ENCODE measurements around the gene STAM. TPM values are rescaled to one million over a fixed set of nuclear protein-coding genes. Genes with fewer than 3 reads are reported as not detected.

The STAM gene
- total RNA-seq, 2 donors from 2014 or later, result 7.3 to 15.5 TPM

DNA sequence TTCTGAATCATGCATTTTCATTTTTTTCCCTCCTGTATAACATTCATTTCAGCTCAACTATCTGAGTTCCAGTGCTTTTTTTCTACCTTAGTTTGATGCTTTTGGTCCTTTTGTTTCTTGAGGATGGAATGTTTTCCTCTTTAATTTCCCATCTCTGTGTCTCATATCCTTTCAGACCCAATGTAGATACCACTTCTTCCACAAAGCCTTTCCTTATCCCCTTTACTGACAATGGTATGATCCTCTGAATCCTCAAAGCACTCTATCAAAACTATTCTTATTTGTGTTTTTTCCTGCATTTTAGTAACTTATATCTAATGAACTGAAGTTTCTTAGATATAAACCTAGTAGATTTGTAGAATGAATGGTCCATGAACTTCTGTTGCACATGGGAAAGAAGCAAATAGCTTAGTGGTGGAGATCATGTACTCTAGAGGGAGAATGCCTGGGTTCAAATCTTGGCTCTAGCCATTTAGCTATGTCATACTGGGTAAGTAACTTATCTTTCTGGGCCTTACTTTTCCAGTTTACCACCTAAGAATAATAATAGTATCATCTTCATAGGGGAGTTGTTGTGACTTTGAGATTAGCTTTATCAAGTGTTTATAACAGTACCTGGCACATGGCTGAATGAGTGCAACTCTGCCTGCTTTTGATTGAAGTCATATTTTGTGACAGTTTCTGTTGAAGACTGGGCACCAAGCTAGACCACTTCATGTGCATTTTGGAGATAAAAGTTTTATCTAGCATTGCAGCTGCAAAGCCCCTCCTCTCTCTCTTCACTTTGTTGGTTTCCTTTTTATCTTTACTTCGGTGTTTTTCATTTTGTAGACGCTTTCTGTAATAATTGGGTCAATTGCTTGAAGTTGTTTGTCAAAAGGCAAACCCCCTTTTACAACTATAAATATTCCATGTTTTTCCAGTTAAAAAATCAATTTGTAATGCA lies 18.5 kb downstream of the STAM start:
- WGBS, 2 donors, result 67 to 72% methylated on average over 2 of the region's 2 CpGs
- Histone ChIP-seq H3K27ac (no peak overlapping the region), H3K9me3 (no peaks in the 10 kb centered on the region), H3K27me3 (no peaks in the 10 kb centered on the region), H3K4me1 (peaks cover 6% of the 10 kb centered on the region), H3K36me3 (replicated peaks in 1 of 2; ENCODE audit: insufficient read depth in 1 of 2, low read depth in 2 of 2) (no peaks in the 10 kb centered on the region), H3K4me3 (no peak overlapping the region)
- DNase-seq, result no peak
- ATAC-seq, result no peak
- TF ChIP-seq POLR2A (IDR thresholded peaks at IDR 0.05), result no peak
- TF ChIP-seq, protein P1, sequence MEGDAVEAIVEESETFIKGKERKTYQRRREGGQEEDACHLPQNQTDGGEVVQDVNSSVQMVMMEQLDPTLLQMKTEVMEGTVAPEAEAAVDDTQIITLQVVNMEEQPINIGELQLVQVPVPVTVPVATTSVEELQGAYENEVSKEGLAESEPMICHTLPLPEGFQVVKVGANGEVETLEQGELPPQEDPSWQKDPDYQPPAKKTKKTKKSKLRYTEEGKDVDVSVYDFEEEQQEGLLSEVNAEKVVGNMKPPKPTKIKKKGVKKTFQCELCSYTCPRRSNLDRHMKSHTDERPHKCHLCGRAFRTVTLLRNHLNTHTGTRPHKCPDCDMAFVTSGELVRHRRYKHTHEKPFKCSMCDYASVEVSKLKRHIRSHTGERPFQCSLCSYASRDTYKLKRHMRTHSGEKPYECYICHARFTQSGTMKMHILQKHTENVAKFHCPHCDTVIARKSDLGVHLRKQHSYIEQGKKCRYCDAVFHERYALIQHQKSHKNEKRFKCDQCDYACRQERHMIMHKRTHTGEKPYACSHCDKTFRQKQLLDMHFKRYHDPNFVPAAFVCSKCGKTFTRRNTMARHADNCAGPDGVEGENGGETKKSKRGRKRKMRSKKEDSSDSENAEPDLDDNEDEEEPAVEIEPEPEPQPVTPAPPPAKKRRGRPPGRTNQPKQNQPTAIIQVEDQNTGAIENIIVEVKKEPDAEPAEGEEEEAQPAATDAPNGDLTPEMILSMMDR (IDR thresholded peaks at IDR 0.05), result no peak
- intact Hi-C loops (cut with DNase I), result no loop called here

DNA sequence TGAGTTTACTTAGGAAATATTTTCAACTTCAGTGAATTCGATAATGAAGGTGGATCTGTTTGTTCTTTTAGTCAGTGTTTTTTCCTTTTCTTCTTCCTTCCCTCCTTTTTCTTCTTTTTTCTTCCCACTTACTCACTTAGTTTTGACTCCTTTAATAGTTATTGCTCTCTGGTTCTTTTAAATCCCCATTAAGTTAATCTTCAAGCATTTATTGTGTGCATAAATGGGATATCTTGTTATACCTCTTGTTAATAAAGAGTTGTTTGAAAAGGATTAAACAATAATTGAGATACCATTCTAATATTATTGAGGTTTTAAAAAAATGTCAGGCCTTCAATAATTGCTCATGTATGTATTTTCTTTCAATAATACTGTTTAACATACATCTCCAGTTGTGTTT lies 19.5 kb downstream of the STAM start:
- H3K27ac ChIP-seq, result no peak overlapping the region
- ATAC-seq, result no peak
- no peak for DNase-seq
- no peaks in the 10 kb centered on the region for H3K27me3 ChIP-seq
- H3K9me3 ChIP-seq, result no peaks in the 10 kb centered on the region
- H3K4me3 ChIP-seq, result no peak overlapping the region
- 81 to 83% methylated on average over 1 of the region's 1 CpG for WGBS, 2 donors
- H3K36me3 ChIP-seq (replicated peaks in 1 of 2; ENCODE audit: insufficient read depth in 1 of 2, low read depth in 2 of 2), result no peaks in the 10 kb centered on the region
- peaks cover 7% of the 10 kb centered on the region for H3K4me1 ChIP-seq
- TF ChIP-seq POLR2A (IDR thresholded peaks at IDR 0.05), result no peak
- TF ChIP-seq, protein P1 (IDR thresholded peaks at IDR 0.05), result no peak
- intact Hi-C loops (cut with DNase I), result no loop called here

DNA sequence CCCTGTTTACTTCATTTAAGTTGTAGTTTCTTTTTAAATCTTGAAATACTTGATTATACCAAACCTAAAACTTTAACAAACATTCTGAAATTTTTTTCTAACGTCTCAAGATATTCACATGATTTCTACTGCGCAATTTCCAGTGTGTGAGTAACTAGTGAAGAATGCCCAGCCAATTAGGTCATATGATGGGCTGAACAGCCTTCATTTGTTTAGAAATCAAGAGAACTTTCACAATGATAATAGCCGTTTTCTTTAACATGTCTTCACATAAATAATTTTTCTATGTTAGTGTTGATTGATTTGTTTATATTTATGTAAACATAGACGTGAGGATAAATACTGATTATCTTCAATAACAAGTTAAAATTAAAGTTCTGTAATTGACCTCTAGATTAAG lies 21.8 kb downstream of the STAM start:
- Histone ChIP-seq H3K4me3 (no peak overlapping the region), H3K4me1 (peaks cover 8% of the 10 kb centered on the region), H3K36me3 (replicated peaks in 1 of 2; ENCODE audit: insufficient read depth in 1 of 2, low read depth in 2 of 2) (no peaks in the 10 kb centered on the region), H3K27me3 (no peaks in the 10 kb centered on the region), H3K9me3 (no peaks in the 10 kb centered on the region), H3K27ac (peak overlapping the region in 1 of 4 donors; percentile 26)
- WGBS, 2 donors, result 45 to 63% methylated on average over 4 of the region's 4 CpGs
- TF ChIP-seq, protein P1 (IDR thresholded peaks at IDR 0.05), result no peak
- no peak for TF ChIP-seq POLR2A (IDR thresholded peaks at IDR 0.05)
- ATAC-seq, result peak; percentile 58
- intact Hi-C loops (cut with DNase I), result no loop called here
- DNase-seq, result peak in 1 of 4 donors; percentile 18

DNA sequence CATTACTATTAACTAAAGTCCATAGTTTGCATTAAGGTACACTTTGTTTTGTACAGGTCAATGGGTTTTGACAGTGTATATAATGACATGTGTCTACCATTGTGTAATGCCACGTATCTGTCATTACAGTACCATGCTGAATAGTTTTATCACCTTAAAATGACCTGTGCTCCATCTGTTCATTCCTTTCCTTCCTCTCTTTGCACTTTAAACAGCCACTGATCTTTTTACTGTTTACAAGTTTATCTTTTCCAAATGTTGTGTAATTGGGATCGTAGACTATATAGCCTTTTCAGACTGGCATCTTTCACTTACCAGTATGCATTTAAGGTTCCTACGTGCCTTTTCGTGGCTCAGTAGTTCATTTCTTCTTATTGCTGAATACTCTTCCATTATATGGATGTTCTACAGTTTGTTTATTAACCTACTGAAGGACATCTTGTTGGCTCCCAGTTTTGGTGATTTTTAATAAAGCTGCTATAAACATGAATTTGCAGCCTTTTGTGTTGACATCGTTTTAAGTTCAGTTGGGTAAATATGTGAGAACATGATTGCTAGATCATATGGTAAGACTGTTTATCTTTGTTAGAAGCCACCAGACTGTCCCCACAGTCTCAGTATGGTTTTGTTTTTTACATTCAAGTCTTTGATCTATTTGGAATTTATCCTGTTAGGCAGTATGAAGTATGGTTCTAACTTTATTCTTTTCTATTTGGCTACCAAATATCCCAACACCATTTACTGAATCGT lies 24.7 kb downstream of the STAM start:
- peaks cover 16% of the 10 kb centered on the region for H3K4me1 ChIP-seq
- H3K27ac ChIP-seq, result no peak overlapping the region
- no peaks in the 10 kb centered on the region for H3K27me3 ChIP-seq
- ATAC-seq (no peak), DNase-seq (no peak)
- intact Hi-C loops (cut with DNase I), result no loop called here
- WGBS, 2 donors, result 66 to 69% methylated on average over 6 of the region's 6 CpGs
- H3K4me3 ChIP-seq, result no peak overlapping the region
- H3K9me3 ChIP-seq, result no peaks in the 10 kb centered on the region
- no peaks in the 10 kb centered on the region for H3K36me3 ChIP-seq (replicated peaks in 1 of 2; ENCODE audit: insufficient read depth in 1 of 2, low read depth in 2 of 2)
- TF ChIP-seq POLR2A (IDR thresholded peaks at IDR 0.05), result no peak
- TF ChIP-seq, protein P1 (IDR thresholded peaks at IDR 0.05), result no peak
